Small intestine (tissue), 7 donors: Measurements from ENCODE around the gene CERS2. TPM values are rescaled to one million over a fixed set of nuclear protein-coding genes. Genes with fewer than 3 reads are reported as not detected.

Experiments used
- DNase-seq, 2 donors: peaks; one replicate each; pipeline versions ENCODE4 v3.0.0 to v3.0.0-alpha.2; 2013
- FAIRE-seq: peaks from 2 replicates; lab custom pipeline; 2012; peaks lifted over from hg19 to GRCh38; lab: Jason Lieb, UNC
- H3K27ac ChIP-seq, 3 donors: one replicate each; pipeline ENCODE4 v1.5.1; 2013; ENCODE audit warnings: low read length in 2 of 3, mild to moderate bottlenecking in 2 of 3, control low read depth in 1 of 3, inconsistent platforms in 1 of 3, low read depth in 1 of 3, moderate library complexity in 1 of 3
- H3K27me3 ChIP-seq, 3 donors: one replicate each; pipeline ENCODE4 v1.6.1; 2013; ENCODE audit warnings: low read length in 3 of 3, inconsistent platforms in 1 of 3; ENCODE audit not compliant: control insufficient read depth in 3 of 3, insufficient read depth in 3 of 3
- H3K36me3 ChIP-seq, 3 donors: one replicate each; pipeline ENCODE4 v1.6.1; 2013; ENCODE audit warnings: low read length in 3 of 3, inconsistent platforms in 1 of 3, low read depth in 1 of 3, mild to moderate bottlenecking in 1 of 3, moderate library complexity in 1 of 3; ENCODE audit not compliant: control insufficient read depth in 3 of 3, insufficient read depth in 2 of 3
- H3K4me1 ChIP-seq, 3 donors: one replicate each; pipeline ENCODE4 v1.6.1; 2013; ENCODE audit warnings: low read length in 2 of 3, inconsistent platforms in 1 of 3, low read depth in 1 of 3, mild to moderate bottlenecking in 1 of 3, moderate library complexity in 1 of 3; ENCODE audit not compliant: control insufficient read depth in 3 of 3, insufficient read depth in 2 of 3
- H3K4me3 ChIP-seq, 3 donors: one replicate each; pipeline ENCODE4 v1.5.1; 2013; ENCODE audit warnings: low read length in 3 of 3, control low read depth in 1 of 3, inconsistent platforms in 1 of 3, low read depth in 1 of 3, mild to moderate bottlenecking in 1 of 3, moderate library complexity in 1 of 3
- H3K9me3 ChIP-seq, 2 donors: one replicate each; pipeline ENCODE4 v1.6.1; 2013; ENCODE audit warnings: low read depth in 1 of 2, low read length in 1 of 2; ENCODE audit not compliant: control insufficient read depth in 2 of 2, insufficient read depth in 1 of 2
- WGBS, 3 donors: extraction: QIAGEN DNeasy Blood & Tissue Kit; methylation state at CpG; one replicate each; pipeline ENCODE4 v1.1.7; 2013; 5-methylcytosine and 5-hydroxymethylcytosine counted together
- polyA plus RNA-seq, 4 donors: library from polyadenylated mRNA; stranded (reverse) in 3 of 4; unstranded in 1 of 4; fragments of 200-250 nt in 3 of 4; fragments of 120-200 nt in 1 of 4; gene quantifications; one replicate each; pipeline versions ENCODE4 v1.2.1 to v1.2.3, GENCODE V29; 2013
- donor health status: healthy with polysubstance abuse.
- donor health status: control.
- donor health status: control.
- donor health status: Bipolar disorder and iron deficiency.
- donor health status: healthy.

CERS2 gene
- polyA plus RNA-seq, 4 donors, result 111 to 366 (median 193) TPM

- H3K27me3 ChIP-seq, result no peaks in the 10 kb centered on the region
- H3K4me3 ChIP-seq, result peak overlapping the region in 2 of 3 donors; percentile 90 to 95
- DNase-seq (no peak), FAIRE-seq (no peak)
- peak overlapping the region; percentile 88 to 94 (median 88) for H3K27ac ChIP-seq
- H3K4me1 ChIP-seq, result peaks cover 9 to 55% (median 10%) of the 10 kb centered on the region in 3 donors
- H3K9me3 ChIP-seq, result no peaks in the 10 kb centered on the region
- H3K36me3 ChIP-seq, result no peaks in the 10 kb centered on the region
- WGBS, 3 donors, result 18 to 41% (median 34%) methylated on average over 3 of the region's 3 CpGs
These were observed 34.6 kb upstream of the CERS2 start for GRCh38 chr1:151009206-151009587.

- H3K36me3 ChIP-seq, result peaks cover 0 to under 1% (median 0%) of the 10 kb centered on the region in 3 donors
- peaks cover 9 to 49% (median 11%) of the 10 kb centered on the region in 3 donors for H3K4me1 ChIP-seq
These were observed 33.9 kb upstream of the CERS2 start, which contains the start of gene PRUNE1 for GRCh38 chr1:151008244-151009205. TSS of gene PRUNE1 (plus strand) at chr1:151008449. CDS start at chr1:151008633, 184 bp downstream.

DNA sequence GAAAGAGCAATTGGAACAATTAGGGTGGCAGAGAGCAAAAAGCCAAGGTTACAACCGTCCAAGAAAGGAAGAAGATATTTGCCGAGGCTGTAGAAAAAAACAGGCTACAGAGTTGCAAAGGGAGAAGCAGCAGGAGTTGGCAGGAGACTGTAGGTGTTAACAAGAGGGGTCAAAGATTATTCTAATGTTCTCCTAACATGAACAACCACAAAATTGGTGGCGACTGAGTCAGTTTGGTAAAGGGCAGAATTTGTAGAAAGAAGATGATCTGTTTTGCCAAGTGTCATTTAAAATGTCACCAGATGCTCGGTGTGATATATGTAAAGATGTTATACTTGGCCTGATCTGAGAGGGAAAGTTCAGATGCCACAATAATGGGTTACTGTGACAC lies 33.2 kb upstream of the CERS2 start:
- Histone ChIP-seq H3K4me1 (peaks cover 9 to 48% (median 17%) of the 10 kb centered on the region in 3 donors), H3K4me3 (peak overlapping the region in 2 of 3 donors; percentile 10 to 95), H3K27me3 (no peaks in the 10 kb centered on the region), H3K27ac (peak overlapping the region; percentile 86 to 90 (median 88)), H3K36me3 (peaks cover 0 to 2% (median 0%) of the 10 kb centered on the region in 3 donors), H3K9me3 (no peaks in the 10 kb centered on the region)
- DNase-seq (no peak), FAIRE-seq (no peak)
- 4 to 13% (median 10%) methylated on average over 4 of the region's 4 CpGs for WGBS, 3 donors

More at GRCh38 chr1:151008244-151009205, 33.9 kb upstream of the CERS2 start, which contains the start of gene PRUNE1:
- Histone ChIP-seq H3K27ac (peak within 1 kb of the TSS; percentile 88 to 94 (median 88)), H3K27me3 (no peaks in the 10 kb centered on the region), H3K9me3 (no peaks in the 10 kb centered on the region), H3K4me3 (peak within 1 kb of the TSS; percentile 73 to 95 (median 90))
- DNase-seq (peak; percentile 97 to 99), FAIRE-seq (no peak)
- WGBS, 3 donors, result 0 to 1% (median 1%) methylated on average over 62 to 69 of the region's 69 CpGs

- 1 to 5% (median 3%) methylated on average over 17 to 18 of the region's 18 CpGs for WGBS, 3 donors
- FAIRE-seq, result no peak
These were observed 31.9 kb upstream of the CERS2 start, which contains the start of gene MINDY1 for GRCh38 chr1:151006327-151007052. TSS of gene MINDY1 (minus strand) at chr1:151006902. CDS start at chr1:151002617, 4,285 bp downstream.

DNA sequence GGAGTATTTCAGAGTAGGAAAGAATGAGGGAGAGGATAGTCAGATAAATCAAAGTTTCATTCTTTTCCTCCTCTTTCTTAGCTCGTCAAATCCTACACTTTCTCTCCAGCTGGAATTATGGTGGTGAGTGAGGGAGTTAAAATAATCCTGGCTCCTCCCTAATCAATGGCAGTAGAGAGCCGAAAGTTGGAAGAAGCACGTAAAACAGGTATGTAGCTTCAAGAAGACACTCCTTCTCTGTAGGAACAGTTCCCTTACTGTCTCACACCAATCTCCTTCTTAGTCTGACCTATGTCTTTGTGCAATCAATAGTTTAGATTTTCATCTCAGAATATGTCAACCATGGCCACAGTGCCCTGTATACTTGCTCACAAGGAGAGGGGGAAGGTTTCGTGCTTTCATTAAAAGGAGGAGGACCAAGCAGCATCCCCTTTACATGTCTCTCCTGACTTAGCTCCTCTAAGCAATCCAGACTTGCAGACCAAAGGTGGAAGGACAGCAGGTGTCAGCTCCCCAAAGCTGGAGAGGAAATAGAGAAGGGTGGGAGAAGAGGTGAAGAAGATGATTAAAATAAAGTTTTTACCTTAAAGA lies 31.2 kb upstream of the CERS2 start:
- 11 to 22% (median 17%) methylated on average over 4 of the region's 4 CpGs for WGBS, 3 donors
- FAIRE-seq (no peak), DNase-seq (peak in 1 of 2 donors; percentile 48)
- Histone ChIP-seq H3K27ac (peak overlapping the region; percentile 86 to 90 (median 88)), H3K27me3 (no peaks in the 10 kb centered on the region), H3K36me3 (peaks cover 0 to 21% (median 5%) of the 10 kb centered on the region in 3 donors), H3K9me3 (no peaks in the 10 kb centered on the region), H3K4me3 (peak overlapping the region; percentile 21 to 57 (median 57)), H3K4me1 (peaks cover 5 to 42% (median 17%) of the 10 kb centered on the region in 3 donors)

More at GRCh38 chr1:151006327-151007052, 31.9 kb upstream of the CERS2 start, which contains the start of gene MINDY1:
- peak; percentile 83 to 86 for DNase-seq
- H3K27ac ChIP-seq, result peak within 1 kb of the TSS; percentile 86 to 90 (median 88)
- H3K27me3 ChIP-seq, result no peaks in the 10 kb centered on the region
- no peaks in the 10 kb centered on the region for H3K9me3 ChIP-seq
- H3K4me3 ChIP-seq, result peak within 1 kb of the TSS; percentile 21 to 95 (median 57)
- peaks cover 6 to 42% (median 17%) of the 10 kb centered on the region in 3 donors for H3K4me1 ChIP-seq
- H3K36me3 ChIP-seq, result peaks cover 0 to 14% (median 0%) of the 10 kb centered on the region in 3 donors

GRCh38 chr1:151003180-151003579 lies 28.5 kb upstream of the CERS2 start:
- Histone ChIP-seq H3K27ac (peak overlapping the region in 1 of 3 donors; percentile 34), H3K9me3 (no peaks in the 10 kb centered on the region), H3K4me3 (no peak overlapping the region), H3K27me3 (no peaks in the 10 kb centered on the region), H3K4me1 (peaks cover 0 to 34% (median 13%) of the 10 kb centered on the region in 3 donors), H3K36me3 (peaks cover 4 to 44% (median 7%) of the 10 kb centered on the region in 3 donors)
- FAIRE-seq (no peak), DNase-seq (no peak)

DNA sequence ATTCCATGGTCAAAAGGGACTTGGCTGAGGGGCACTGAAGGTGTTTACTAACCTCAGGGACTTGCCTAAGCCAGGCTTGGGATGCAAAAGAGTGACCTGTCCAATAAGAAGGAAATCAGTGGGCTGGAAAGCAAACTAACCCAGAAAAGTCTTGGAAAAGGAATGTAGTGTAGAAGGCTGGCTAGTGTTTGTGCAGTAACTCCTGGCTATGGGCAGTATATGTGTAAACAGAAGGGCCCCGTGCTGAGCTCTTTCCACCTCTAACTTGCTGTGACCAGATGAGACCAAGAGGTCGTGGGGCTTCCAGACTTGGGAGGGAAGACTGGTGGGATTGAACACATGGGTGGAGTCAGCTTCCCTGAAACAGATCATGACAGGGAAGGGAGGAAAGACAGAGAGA lies 28.0 kb upstream of the CERS2 start:
- Histone ChIP-seq H3K36me3 (peaks cover 4 to 49% (median 7%) of the 10 kb centered on the region in 3 donors), H3K9me3 (no peaks in the 10 kb centered on the region), H3K27me3 (no peaks in the 10 kb centered on the region), H3K4me1 (peaks cover 0 to 29% (median 11%) of the 10 kb centered on the region in 3 donors), H3K4me3 (no peak overlapping the region), H3K27ac (no peak overlapping the region)
- DNase-seq, result no peak
- FAIRE-seq, result no peak
- 42 to 58% (median 52%) methylated on average over 2 of the region's 2 CpGs for WGBS, 3 donors
